HPDE6-E6E7 (cell line): ENCODE measurements around the gene CCL20.
"Not testable (repeated sequence)": the region's sequence is repeated elsewhere in the genome, so short reads cannot be mapped to it uniquely, and the experiment has no call there.

Source experiments
- DNase-seq: peaks from one replicate; pipeline ENCODE4 v3.0.0; 2011; ENCODE audit warnings: missing footprints; ENCODE audit errors: extremely low spot score

The CCL20 gene, protein sequence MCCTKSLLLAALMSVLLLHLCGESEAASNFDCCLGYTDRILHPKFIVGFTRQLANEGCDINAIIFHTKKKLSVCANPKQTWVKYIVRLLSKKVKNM

DNA sequence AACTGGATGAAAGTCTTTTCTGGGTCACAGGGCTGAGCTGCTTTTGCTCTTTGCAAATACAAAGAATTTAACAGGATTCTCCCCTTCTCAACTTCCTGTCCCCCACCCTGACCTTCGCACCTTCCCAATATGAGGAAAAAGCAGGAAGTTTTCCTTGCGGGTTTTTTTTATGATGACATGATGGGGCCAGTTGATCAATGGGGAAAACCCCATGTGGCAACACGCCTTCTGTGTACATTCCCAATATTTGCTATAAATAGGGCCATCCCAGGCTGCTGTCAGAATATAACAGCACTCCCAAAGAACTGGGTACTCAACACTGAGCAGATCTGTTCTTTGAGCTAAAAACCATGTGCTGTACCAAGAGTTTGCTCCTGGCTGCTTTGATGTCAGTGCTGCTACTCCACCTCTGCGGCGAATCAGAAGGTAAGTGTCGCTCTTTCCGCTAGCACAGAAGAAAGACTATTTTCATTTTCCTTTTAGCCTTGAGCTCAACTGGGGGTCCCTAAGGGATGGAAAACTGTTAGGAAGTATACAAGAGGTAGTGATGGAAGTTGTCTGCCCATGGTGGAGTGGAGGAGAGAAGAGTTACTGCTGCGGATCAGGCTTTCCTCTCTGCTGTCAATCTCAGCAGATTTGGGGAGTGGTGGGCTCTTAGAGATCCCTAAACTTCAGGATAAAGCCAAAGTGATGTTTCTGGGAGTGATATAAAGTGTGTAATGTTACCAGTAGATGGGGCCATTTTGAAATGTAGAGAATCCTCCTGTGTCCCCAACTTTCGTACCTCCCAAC lies at the start of gene CCL20:
Gene CCL20 (plus strand): TSS at position 281 of the 792 bp plus-strand sequence. CDS start 70 bp downstream, at position 351.
- no peak for DNase-seq

DNA sequence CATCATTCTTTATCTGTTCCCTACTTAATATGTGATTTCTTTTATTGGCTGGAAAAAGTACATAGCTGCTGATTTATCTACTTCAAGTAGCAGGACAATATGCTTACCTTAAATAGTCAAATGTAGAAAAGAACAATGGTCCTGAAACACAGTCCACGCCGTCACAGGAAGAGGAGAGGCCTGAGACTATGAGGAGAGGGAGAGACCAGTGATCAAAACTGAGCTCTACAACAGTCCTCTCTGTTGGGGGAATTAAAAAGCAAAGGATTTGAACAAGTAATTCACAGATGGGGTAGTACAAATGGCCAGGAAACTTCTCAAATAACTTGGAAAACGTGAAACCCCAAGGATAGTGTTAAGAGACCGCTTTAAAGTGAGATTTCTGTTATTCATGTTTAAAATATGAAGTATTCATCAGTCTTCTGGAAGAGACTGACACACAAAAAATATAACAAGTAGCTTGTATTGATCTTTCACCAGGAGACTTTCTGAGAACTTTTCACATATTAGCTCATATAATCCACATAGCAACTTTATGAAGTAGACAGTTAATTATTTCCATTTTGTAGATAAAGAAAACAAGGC lies 47.8 kb upstream of the CCL20 start:
- no peak for DNase-seq

DNA sequence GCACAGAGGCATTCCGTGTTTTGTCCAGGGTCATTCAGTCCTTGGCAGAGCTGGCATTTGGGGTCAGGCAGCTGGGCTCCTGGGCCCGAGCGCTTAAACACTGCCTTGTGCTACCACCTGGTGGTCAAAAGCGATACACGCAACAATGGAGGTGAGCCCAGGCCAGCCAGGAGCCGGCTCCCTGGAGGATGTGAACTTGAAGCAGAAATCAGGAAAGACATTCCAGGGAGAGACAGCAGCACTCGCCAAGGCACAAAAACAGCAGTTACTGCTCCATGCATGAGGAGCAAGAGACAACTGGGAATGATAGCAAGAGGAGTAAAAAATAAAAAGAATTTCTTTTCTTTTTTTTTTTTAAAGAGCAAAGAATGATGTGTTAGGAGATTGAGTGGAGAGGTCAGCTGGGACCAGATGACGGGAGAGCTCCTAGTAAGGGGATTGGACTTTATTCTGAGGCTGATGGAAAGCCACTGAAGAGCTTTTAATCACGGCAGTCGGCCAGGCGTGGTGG lies 47.2 kb upstream of the CCL20 start:
- DNase-seq: peak; percentile 73

DNA sequence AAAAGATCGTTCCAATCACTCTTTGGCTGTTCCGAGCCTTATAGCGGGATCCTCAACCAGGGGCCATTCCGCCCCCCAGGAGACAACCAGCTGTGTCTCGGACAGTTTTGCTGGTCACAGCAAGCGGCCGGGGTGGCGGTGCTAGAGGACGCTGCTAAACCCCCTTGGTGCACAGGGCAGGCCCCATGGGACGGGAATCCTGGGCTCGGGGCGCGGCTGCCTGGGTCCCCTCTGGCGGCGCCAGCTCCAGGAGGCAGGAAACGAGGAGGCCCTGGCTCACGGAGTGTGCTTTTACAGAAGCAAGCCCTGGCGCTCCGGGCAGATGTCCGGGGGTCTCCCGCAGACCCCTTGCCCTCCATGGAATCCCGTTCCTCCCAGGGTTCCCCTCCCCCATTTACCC lies 45.8 kb upstream of the CCL20 start:
- no peak for DNase-seq

DNA sequence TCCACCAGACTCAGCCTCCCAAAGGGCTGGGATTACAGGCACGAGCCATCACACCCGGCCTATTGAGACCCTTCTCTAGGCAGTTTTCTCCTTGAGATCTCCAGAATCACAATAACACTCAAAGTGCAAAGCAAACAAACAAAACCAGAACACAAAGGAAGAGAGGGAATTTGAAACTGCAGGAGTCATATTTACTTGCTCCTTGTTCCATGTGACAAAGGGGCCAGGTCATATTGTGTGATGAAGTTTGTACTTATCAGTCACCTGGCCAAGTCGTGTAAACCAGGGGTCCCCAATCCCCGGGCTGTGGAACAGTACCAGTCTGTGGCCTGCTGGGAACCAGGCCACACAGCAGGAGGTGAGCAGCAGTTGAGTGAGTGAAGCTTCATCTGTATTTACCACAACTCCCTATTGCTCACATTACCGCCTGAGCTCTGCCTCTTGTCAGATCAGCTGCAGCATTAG lies 41.4 kb upstream of the CCL20 start:
- DNase-seq: no peak

GRCh38 chr2:227772932-227773331 lies 40.7 kb upstream of the CCL20 start:
- no peak for DNase-seq

DNA sequence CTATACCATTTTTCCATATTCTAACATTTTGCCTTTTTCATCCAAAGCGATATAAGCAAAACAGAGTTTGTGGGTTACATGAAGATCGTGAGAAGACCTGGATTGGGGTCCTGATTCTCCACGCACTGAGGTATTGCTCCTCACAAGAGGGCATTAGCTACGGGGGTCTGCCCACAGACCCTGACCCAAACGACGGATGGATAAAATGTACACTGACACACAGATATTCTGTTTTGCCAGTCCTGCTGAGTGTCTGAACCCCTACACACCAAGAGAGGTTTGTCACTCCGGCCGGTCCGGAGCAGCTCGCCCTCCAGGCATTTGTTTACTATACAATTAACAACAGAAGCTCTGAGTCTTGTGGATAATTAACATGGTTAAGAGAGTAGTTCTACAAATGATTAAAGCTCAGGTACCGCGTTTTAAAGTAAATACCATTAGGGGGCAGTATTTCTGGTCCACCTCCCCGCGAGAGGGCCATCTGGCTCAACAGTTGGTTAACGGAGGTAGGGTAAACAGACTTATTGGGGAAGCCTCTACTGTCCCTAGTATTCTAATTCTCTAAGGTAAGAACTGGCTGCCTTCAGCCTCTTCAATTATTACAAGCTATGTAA lies 39.5 kb upstream of the CCL20 start:
- no peak for DNase-seq

DNA sequence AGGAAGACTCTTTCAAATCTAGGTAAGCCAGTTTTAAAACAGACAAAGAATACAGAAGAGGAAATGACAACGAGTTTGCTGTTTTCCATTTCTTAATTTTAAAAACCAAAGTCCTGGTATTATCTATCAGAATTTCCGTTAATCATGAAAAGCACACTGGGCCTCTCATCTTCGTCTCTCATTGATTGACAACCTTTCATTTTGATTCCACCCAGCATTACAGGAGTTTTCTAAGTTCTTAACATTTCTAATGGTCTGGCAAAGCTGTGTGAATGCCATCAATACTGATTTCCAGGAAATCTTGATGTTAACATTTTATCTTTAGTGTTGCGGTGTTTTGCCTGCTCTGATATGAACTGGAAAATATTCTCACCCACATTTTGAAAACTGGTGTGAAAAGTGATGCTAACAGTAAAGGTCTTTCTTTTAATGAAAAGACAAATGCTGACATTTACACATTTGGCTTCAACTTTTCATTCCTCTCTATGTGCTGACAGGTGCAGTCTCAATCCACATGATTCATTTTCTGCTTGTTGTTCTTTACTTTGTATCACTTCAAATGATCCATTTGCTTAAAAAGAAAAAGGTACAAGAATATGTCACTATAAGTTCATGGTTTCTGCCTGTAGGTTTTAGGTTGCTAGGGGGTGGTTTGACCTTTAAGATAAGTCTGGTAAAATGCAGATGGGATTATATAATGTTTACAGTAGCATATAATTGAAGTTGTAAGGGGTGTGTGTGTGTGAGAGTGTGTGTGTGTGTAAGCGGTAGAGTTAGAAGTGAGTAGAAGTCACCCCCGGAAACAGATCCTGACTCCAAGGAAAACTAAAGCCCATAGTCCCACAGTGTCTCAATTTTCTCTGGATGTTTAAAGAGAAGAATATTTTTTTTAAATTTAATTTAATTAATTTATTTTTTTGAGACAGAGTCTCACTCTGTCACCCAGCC lies 38.5 kb upstream of the CCL20 start:
- DNase-seq: no peak

DNA sequence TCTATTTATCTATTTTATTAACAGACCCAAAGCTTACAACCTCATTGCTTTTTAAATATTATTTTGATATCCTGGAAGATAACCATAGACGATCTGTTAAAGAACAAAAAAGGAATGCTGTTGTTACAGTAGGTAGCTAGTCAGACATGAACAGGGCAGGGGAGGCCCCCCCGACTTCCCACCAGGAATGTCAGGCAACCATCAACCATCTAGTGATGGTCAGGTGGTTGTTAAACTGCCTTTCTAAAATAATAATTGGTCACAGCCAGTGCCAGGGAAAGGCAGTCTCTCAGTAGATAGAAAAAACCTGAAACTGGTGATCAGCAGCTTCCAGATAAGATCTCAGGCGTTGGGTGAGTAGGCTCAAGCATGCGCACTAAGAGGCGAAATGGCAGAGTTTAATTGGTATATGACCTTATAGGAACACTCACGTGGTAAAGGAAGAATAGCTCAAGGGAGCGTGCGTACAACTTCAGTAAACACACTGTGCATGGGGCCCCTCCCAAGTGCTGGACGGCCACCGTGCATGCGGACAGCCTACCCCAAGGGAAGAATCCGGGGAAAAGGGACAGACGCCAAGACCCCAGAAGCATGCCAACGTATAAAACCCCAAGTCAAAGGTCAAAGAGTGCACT lies 32.5 kb upstream of the CCL20 start:
- no peak for DNase-seq

DNA sequence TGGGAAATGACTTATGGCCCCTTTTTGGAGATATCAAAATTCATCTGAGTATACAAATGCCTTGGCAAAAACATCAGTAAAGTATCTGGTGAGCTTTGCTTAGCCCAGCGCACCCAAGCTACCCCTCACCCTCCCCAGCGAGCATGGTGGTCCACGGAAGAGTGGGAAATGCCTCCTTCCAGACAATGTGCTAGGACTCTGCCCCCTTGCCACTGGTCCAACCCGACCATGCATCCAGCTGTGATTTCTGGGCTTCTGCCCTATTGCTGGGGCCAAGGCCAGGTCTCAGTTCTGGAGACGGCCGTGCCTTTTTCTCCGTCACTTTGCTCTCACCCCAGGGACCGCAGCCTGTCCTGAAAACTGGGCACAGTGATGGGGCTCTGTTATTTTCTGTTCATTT lies 31.8 kb upstream of the CCL20 start:
- no peak for DNase-seq

- DNase-seq: no peak
Measured at GRCh38 chr2:227782804-227783203, 30.8 kb upstream of the CCL20 start.

GRCh38 chr2:227783404-227784138 lies 30.1 kb upstream of the CCL20 start:
- no peak for DNase-seq

GRCh38 chr2:227785293-227785692 lies 28.3 kb upstream of the CCL20 start:
- no peak for DNase-seq

- no peak for DNase-seq
Measured at GRCh38 chr2:227788561-227789018, 25.1 kb upstream of the CCL20 start.

DNA sequence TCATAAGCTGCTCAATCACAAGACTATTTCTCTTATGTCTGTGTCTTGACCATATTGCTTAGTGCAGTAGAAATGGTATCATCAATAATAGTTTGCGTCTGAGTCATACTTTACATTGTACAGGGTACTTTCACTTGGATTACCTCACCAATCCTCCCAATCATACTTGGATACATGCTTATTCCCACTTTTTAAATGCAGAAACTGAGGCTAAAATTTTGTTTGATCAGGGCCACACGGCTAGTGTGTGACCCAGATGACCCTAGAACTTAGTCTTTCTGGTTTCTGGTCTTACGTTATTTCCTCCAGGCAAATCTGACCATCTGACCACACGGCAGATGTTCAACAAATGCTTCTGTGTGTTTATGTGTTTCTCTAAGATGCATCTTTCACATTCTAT lies 23.8 kb upstream of the CCL20 start:
- no peak for DNase-seq

DNA sequence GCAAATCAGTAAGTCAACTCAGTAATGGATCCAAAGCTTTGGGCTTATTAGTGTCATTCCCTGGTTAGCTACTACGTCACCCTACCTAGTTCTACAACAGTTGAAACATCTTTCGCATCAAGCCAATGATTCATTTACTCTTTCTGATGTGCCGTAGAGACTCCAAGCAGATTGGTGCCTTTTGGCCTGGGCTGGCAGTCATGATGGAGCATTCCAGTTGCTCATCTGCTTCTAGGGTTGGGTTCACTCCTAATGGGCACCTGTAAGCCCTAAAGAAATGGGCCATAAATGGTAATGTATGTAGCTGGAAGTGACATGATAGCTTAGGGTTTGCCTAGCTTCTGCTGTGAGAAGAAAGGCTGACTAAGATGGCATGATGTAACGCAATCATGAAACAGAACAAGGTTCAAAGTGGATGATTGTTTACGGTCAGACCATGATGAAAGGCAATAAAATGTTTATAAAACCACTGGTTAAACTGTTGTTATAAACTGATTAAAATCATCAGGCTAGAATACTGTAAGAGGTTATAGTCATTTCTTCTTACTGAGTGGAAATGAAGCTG lies 20.4 kb upstream of the CCL20 start:
- no peak for DNase-seq

DNA sequence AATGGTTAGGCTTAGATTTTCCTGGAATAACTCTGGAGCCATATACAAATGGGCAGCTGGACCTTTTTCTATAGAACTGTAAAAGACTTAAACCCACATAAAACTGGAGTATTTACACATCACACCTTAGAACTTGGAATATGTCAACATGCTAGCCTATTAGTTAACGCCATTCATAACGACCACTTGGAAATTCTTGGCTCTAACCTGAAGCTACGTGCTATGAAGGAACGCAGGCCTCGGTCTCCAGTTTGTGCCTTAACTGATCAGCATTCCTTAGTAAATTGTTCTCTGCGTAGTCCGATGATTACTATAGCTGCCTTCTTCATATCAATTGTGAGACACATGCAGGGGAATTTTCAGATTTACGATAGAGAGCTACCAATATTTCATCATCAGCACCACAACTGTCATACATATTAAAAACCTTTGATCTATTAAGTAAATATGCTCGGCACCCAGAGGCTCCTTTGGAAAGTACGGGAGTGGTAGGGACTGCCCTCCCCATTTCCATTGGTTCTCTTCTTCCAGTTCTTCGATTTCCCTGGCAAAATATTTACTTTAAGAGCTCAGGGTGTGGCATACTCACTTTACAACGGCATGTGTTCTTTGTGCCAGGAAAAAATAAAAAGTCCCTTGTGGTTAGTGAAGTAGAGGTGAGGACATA lies 17.5 kb upstream of the CCL20 start:
- no peak for DNase-seq

DNA sequence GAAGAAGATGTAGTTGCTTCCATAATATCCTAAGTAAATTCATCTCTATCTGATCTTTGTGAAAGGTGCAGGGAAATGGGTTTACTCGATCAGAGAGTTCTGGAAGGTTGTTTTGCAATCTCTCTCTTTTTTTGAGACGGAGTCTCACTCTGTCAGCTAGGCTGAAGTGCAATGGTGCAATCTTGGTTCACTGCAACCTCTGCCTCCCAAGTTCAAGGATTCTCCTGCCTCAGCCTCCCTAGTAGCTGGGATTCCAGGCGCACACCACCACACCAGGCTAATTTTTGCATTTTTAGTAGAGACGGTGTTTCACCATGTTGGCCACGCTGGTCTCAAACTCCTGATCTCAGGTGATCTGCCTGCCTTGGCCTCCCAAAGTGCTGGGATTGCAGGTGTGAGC lies 16.9 kb upstream of the CCL20 start:
- DNase-seq: not testable (repeated sequence)

DNA sequence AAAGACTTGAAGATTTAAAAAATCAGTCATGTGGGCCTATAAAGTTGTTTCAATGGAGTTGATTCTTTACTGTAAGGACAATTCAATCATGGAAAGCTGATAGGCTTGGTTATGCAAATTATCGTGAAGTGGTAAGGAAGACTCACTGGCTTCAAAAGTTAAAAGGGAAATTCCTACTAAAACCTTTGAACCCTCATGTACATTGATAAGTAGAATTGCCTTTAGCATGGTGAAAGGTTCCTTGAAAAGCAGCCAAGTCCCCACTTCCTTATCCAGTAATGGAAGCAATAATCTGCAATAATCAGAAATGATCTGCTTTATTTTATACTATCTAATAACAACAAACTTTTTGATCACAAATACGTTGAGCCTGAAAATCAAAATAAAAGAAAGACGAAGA lies 14.4 kb upstream of the CCL20 start:
- no peak for DNase-seq
